ENCODE measurements around the gene PPM1M.

The PPM1M gene

DNA sequence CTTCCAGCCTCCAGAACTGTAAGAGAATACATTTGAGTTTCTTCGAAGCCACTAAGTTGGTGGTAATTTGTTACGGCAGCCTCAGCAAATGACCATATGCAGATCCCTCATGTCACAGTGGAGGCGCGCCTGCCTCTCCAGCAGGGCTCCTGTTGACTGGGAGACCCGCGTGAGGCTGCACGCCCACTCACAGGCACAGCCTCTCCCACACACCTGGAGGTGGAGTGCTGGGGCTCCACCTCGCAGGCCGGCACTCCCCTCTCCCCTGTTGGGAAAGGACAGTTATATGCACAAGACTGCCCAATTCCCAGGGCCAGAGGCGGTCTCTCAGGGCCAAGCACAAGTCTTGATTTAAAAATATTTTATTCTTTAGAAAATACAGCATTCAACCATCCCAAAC lies 17.3 kb upstream of the PPM1M start:
- H3K27me3 Mint-ChIP-seq (ENCODE audit: low read depth) = peaks cover 6% of the 10 kb centered on the region
- TF ChIP-seq CTCF (IDR thresholded peaks at IDR 0.05; ENCODE audit: unreplicated experiment in 3 of 3) = no peak

GRCh38 chr3:52228751-52229291 lies 16.7 kb upstream of the PPM1M start:
- Mint-ChIP-seq H3K36me3 (ENCODE audit: low read depth) (peaks cover 6% of the 10 kb centered on the region), H3K27me3 (ENCODE audit: low read depth) (peaks cover 6% of the 10 kb centered on the region), H3K4me1 (no peaks in the 10 kb centered on the region), H3K4me3 (no peak overlapping the region), H3K27ac (no peak overlapping the region), H3K9me3 (no peaks in the 10 kb centered on the region)
- no peak for TF ChIP-seq CTCF (IDR thresholded peaks at IDR 0.05; ENCODE audit: unreplicated experiment in 3 of 3)

More for the DNA sequence above, 17.3 kb upstream of the PPM1M start:
- Mint-ChIP-seq H3K4me1 (no peaks in the 10 kb centered on the region), H3K36me3 (ENCODE audit: low read depth) (peaks cover 6% of the 10 kb centered on the region), H3K9me3 (no peaks in the 10 kb centered on the region), H3K4me3 (no peak overlapping the region), H3K27ac (peak overlapping the region in 1 of 3 experiments; percentile 42)

DNA sequence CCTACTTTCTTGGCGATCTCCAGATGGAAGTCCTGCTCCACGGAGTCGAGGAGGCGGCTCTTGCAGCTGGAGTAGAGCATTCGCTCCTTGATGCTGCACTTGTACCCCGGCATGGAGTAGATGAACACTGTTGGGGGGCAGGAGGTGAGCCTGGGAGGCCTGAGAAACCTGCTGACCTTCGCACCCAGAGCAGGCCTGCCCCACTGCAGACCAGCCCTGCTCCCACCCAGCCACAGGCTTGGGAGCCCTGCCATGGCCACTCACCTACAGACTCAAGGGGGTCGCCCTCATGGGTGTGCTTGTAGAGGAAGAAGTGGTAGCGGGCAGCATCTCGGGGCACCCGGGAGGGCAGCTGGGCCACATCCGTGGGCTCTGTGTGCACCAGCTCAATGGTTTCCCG lies 15.9 kb upstream of the PPM1M start:
- no peak for TF ChIP-seq CTCF (IDR thresholded peaks at IDR 0.05; ENCODE audit: unreplicated experiment in 3 of 3)
- Mint-ChIP-seq H3K27me3 (ENCODE audit: low read depth) (peaks cover 6% of the 10 kb centered on the region), H3K4me3 (no peak overlapping the region), H3K9me3 (no peaks in the 10 kb centered on the region), H3K27ac (no peak overlapping the region), H3K36me3 (ENCODE audit: low read depth) (peaks cover 6% of the 10 kb centered on the region), H3K4me1 (no peaks in the 10 kb centered on the region)

DNA sequence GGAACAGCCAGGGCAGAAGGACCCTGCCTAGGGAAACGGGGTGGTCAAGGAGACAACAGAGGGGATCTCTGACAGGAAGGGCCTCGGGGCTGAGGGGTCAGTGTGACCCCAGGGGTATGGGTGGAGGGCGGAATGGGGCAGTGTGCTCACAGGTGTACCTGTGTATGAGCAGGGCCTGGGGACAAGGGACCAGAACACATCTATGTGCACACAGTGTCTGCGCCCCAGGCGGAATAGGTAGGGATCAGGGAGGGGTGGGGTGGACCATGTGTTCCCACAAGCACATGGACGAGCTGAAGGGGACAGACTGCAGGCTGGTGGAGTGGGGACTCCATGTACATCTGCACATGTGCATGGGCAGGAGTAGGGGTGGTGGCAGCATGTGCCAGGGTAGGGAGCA lies 15.1 kb upstream of the PPM1M start:
- peaks cover 6% of the 10 kb centered on the region for H3K36me3 Mint-ChIP-seq (ENCODE audit: low read depth)
- no peak for TF ChIP-seq CTCF (IDR thresholded peaks at IDR 0.05; ENCODE audit: unreplicated experiment in 3 of 3)
- H3K4me3 Mint-ChIP-seq = no peak overlapping the region
- peaks cover 6% of the 10 kb centered on the region for H3K27me3 Mint-ChIP-seq (ENCODE audit: low read depth)
- H3K9me3 Mint-ChIP-seq = no peaks in the 10 kb centered on the region
- no peak overlapping the region for H3K27ac Mint-ChIP-seq
- H3K4me1 Mint-ChIP-seq = no peaks in the 10 kb centered on the region

DNA sequence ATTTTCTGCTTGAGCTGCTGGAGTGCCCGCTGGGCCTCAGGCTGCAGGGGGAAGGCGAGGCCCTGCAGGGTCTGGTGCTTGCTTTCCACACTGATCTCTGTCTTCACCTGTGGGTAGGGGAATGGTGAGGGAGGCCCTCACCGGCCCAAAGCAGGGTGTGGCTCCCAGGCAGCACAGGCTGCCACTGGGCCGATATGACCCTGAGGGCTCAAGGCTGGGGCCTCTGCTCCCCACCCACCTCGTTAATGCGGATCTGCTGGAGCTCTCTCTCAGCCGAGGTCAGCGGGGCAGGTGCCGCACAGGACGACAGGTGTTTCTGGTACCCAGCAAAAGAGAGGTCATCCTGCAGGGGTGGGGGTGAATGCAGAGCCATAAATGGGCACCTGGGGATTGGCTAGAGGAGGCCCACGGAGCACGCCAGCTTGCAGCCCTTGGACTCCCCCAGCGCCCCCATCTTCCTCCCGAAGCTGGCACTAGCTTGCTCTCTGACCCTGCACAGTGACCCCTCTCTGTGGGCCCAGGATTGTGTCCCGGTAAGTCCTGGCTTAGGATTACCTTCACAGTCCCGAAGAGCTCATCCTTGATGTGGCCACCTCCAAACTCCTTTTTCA lies 14.6 kb upstream of the PPM1M start:
- Mint-ChIP-seq H3K36me3 (ENCODE audit: low read depth) (peaks cover 6% of the 10 kb centered on the region), H3K27me3 (ENCODE audit: low read depth) (peaks cover 6% of the 10 kb centered on the region), H3K4me3 (no peak overlapping the region), H3K27ac (no peak overlapping the region), H3K9me3 (no peaks in the 10 kb centered on the region), H3K4me1 (no peaks in the 10 kb centered on the region)
- no peak for TF ChIP-seq CTCF (IDR thresholded peaks at IDR 0.05; ENCODE audit: unreplicated experiment in 3 of 3)
